Suprapubic skin (tissue), 4 donors: ENCODE measurements around the gene SEPTIN10. TPM values are rescaled to one million over a fixed set of nuclear protein-coding genes. Genes with fewer than 3 reads are reported as not detected.

ENCODE experiments used
- DNase-seq, 2 donors: peaks; one replicate each; pipeline ENCODE4 v3.0.0-alpha.2; 2019; ENCODE audit warnings: low spot score in 2 of 2
- H3K27ac ChIP-seq: fragments of 200-600 bp; sonication (generic); one replicate; pipeline ENCODE4 v1.5.1; 2019
- H3K27me3 ChIP-seq: fragments of 200-600 bp; sonication (generic); one replicate; pipeline ENCODE4 v1.5.1; 2019
- H3K36me3 ChIP-seq: fragments of 200-600 bp; sonication (generic); one replicate; pipeline ENCODE4 v1.5.1; 2019
- H3K4me1 ChIP-seq: fragments of 200-600 bp; sonication (generic); one replicate; pipeline ENCODE4 v1.5.1; 2019
- H3K4me3 ChIP-seq: fragments of 200-600 bp; sonication (generic); one replicate; pipeline ENCODE4 v1.5.1; 2019; ENCODE audit warnings: mild to moderate bottlenecking
- H3K9me3 ChIP-seq: fragments of 200-600 bp; sonication (generic); one replicate; pipeline ENCODE4 v1.5.1; 2019
- CTCF ChIP-seq, 2 donors: fragments of 200-600 bp in 1 of 2; fragments of 450-650 bp in 1 of 2; sonication (generic) in 1 of 2; IDR thresholded peaks; one replicate each; pipeline ENCODE4 v1.5.1; 2016 to 2019; ENCODE audit warnings: antibody characterized with exemption in 2 of 2, mild to moderate bottlenecking in 1 of 2, moderate library complexity in 1 of 2
- EP300 ChIP-seq: sonication (generic); formaldehyde crosslinking; IDR thresholded peaks from one replicate; pipeline ENCODE4 v1.6.1; 2017; ENCODE audit warnings: antibody characterized with exemption
- POLR2A ChIP-seq, 2 donors: fragments of 450-650 bp; IDR thresholded peaks; one replicate each; pipeline ENCODE4 v1.6.1; 2017; ENCODE audit warnings: antibody characterized with exemption in 2 of 2, mild to moderate bottlenecking in 2 of 2, moderate library complexity in 2 of 2
- POLR2AphosphoS5 ChIP-seq, 3 donors: sonication (generic); formaldehyde crosslinking; IDR thresholded peaks; one replicate each; pipeline ENCODE4 v1.6.1; 2017; ENCODE audit warnings: antibody characterized with exemption in 3 of 3
- WGBS: methylation state at CpG from one replicate; pipeline ENCODE4 v1.1.5; 2018; 5-methylcytosine and 5-hydroxymethylcytosine counted together
- total RNA-seq, 4 donors: library from RNA; depleted of rRNA; stranded (reverse); fragments of >200 nt; gene quantifications; one replicate each; pipeline ENCODE4 v1.1.0, GENCODE V29; 2016

SEPTIN10 gene
- total RNA-seq, 4 donors from 2014 or later: 92.7 to 152 (median 110) TPM

- no peak for TF ChIP-seq POLR2A (IDR thresholded peaks at IDR 0.05)
- no peak for TF ChIP-seq POLR2AphosphoS5 (IDR thresholded peaks at IDR 0.05)
- TF ChIP-seq CTCF (IDR thresholded peaks at IDR 0.05): no peak
- H3K27ac ChIP-seq: no peak overlapping the region
- 64% methylated on average over 3 of the region's 6 CpGs for WGBS
Observed at GRCh38 chr2:109507828-109508227, 105.9 kb downstream of the SEPTIN10 start.

GRCh38 chr2:109507217-109507616 is 106.5 kb downstream of the SEPTIN10 start:
- Histone ChIP-seq H3K27me3 (no peaks in the 10 kb centered on the region), H3K9me3 (no peaks in the 10 kb centered on the region), H3K36me3 (no peaks in the 10 kb centered on the region), H3K27ac (no peak overlapping the region), H3K4me3 (no peak overlapping the region), H3K4me1 (peaks cover under 1% of the 10 kb centered on the region)
- WGBS: 83% methylated on average over 2 of the region's 7 CpGs
- no peak for DNase-seq
- TF ChIP-seq POLR2A (IDR thresholded peaks at IDR 0.05): no peak
- TF ChIP-seq CTCF (IDR thresholded peaks at IDR 0.05): no peak
- TF ChIP-seq POLR2AphosphoS5 (IDR thresholded peaks at IDR 0.05): no peak
- no peak for TF ChIP-seq EP300

More at GRCh38 chr2:109507828-109508227, 105.9 kb downstream of the SEPTIN10 start:
- Histone ChIP-seq H3K36me3 (no peaks in the 10 kb centered on the region), H3K9me3 (no peaks in the 10 kb centered on the region), H3K27me3 (no peaks in the 10 kb centered on the region), H3K4me3 (no peak overlapping the region), H3K4me1 (peaks cover 6% of the 10 kb centered on the region)
- DNase-seq: no peak

- no peaks in the 10 kb centered on the region for H3K9me3 ChIP-seq
- no peak for DNase-seq
- no peak overlapping the region for H3K27ac ChIP-seq
- no peaks in the 10 kb centered on the region for H3K36me3 ChIP-seq
- H3K27me3 ChIP-seq: no peaks in the 10 kb centered on the region
- no peak overlapping the region for H3K4me3 ChIP-seq
- no peak for TF ChIP-seq POLR2AphosphoS5 (IDR thresholded peaks at IDR 0.05)
- no peak for TF ChIP-seq EP300
- no peak for TF ChIP-seq POLR2A (IDR thresholded peaks at IDR 0.05)
- TF ChIP-seq CTCF (IDR thresholded peaks at IDR 0.05): no peak
- peaks cover 3% of the 10 kb centered on the region for H3K4me1 ChIP-seq
- WGBS: 79% methylated on average over 5 of the region's 5 CpGs
Observed at GRCh38 chr2:109503191-109503590, 110.6 kb downstream of the SEPTIN10 start.

- Histone ChIP-seq H3K36me3 (no peaks in the 10 kb centered on the region), H3K4me1 (peaks cover 11% of the 10 kb centered on the region), H3K27ac (no peak overlapping the region), H3K4me3 (no peak overlapping the region), H3K27me3 (no peaks in the 10 kb centered on the region), H3K9me3 (no peaks in the 10 kb centered on the region)
- DNase-seq: no peak
- TF ChIP-seq POLR2A (IDR thresholded peaks at IDR 0.05): no peak
- no peak for TF ChIP-seq EP300
- no peak for TF ChIP-seq CTCF (IDR thresholded peaks at IDR 0.05)
- no peak for TF ChIP-seq POLR2AphosphoS5 (IDR thresholded peaks at IDR 0.05)
- WGBS: 94% methylated on average over 9 of the region's 21 CpGs
Observed at GRCh38 chr2:109501461-109501860, 112.3 kb downstream of the SEPTIN10 start.

GRCh38 chr2:109500910-109501309 is 112.9 kb downstream of the SEPTIN10 start:
- no peaks in the 10 kb centered on the region for H3K9me3 ChIP-seq
- no peak overlapping the region for H3K4me3 ChIP-seq
- DNase-seq: no peak
- WGBS: 92% methylated on average over 8 of the region's 8 CpGs
- H3K4me1 ChIP-seq: peaks cover 11% of the 10 kb centered on the region
- H3K36me3 ChIP-seq: no peaks in the 10 kb centered on the region
- H3K27ac ChIP-seq: no peak overlapping the region
- H3K27me3 ChIP-seq: no peaks in the 10 kb centered on the region
- no peak for TF ChIP-seq CTCF (IDR thresholded peaks at IDR 0.05)
- TF ChIP-seq POLR2A (IDR thresholded peaks at IDR 0.05): no peak
- no peak for TF ChIP-seq EP300
- TF ChIP-seq POLR2AphosphoS5 (IDR thresholded peaks at IDR 0.05): no peak
